NOMO-1 (cell line): ENCODE data around the gene ST6GALNAC3.
"Not testable (repeated sequence)": the region's sequence is repeated elsewhere in the genome, so short reads cannot be mapped to it uniquely, and the experiment has no call there.

Source experiments
- DNase-seq, 2 experiments: peaks; one replicate each; lab custom pipeline; 2025; ENCODE audit not compliant: unreplicated experiment in 2 of 2; lab: John Stamatoyannopoulos, UW

The ST6GALNAC3 gene

GRCh38 chr1:76070538-76070937, 4.0 kb upstream of the ST6GALNAC3 start:
- DNase-seq = no peak

GRCh38 chr1:76073481-76073880, 1.1 kb upstream of the ST6GALNAC3 start:
- no peak for DNase-seq

GRCh38 chr1:76075188-76075489, 593 bp downstream of the ST6GALNAC3 start:
- DNase-seq = no peak

- DNase-seq = peak; percentile 87 to 98
These were observed 1.3 kb downstream of the ST6GALNAC3 start for GRCh38 chr1:76075877-76076276.

GRCh38 chr1:76079475-76080227, 5.1 kb downstream of the ST6GALNAC3 start:
- DNase-seq = no peak

GRCh38 chr1:76080552-76081079, 6.1 kb downstream of the ST6GALNAC3 start:
- no peak for DNase-seq

GRCh38 chr1:76082062-76082461, 7.5 kb downstream of the ST6GALNAC3 start:
- no peak for DNase-seq

- peak; percentile 41 to 71 for DNase-seq
These were observed 8.6 kb downstream of the ST6GALNAC3 start for GRCh38 chr1:76083189-76083588.

- DNase-seq = no peak
These were observed 9.6 kb downstream of the ST6GALNAC3 start for GRCh38 chr1:76084029-76084627.

GRCh38 chr1:76084685-76085084, 10.1 kb downstream of the ST6GALNAC3 start:
- no peak for DNase-seq

- no peak for DNase-seq
These were observed 11.6 kb downstream of the ST6GALNAC3 start for GRCh38 chr1:76086109-76086508.

- no peak for DNase-seq
These were observed 12.1 kb downstream of the ST6GALNAC3 start for GRCh38 chr1:76086597-76086996.

GRCh38 chr1:76090283-76091203, 16.0 kb downstream of the ST6GALNAC3 start:
- peak in 1 of 2 experiments; percentile 4 for DNase-seq

- no peak for DNase-seq
These were observed 18.3 kb downstream of the ST6GALNAC3 start for GRCh38 chr1:76092812-76093211.

GRCh38 chr1:76093522-76094312, 19.2 kb downstream of the ST6GALNAC3 start:
- no peak for DNase-seq

GRCh38 chr1:76095802-76096201, 21.3 kb downstream of the ST6GALNAC3 start:
- DNase-seq = no peak

GRCh38 chr1:76097064-76097463, 22.5 kb downstream of the ST6GALNAC3 start:
- not testable (repeated sequence) for DNase-seq

GRCh38 chr1:76098845-76099244, 24.3 kb downstream of the ST6GALNAC3 start:
- DNase-seq = no peak

GRCh38 chr1:76101548-76101947, 27.0 kb downstream of the ST6GALNAC3 start:
- no peak for DNase-seq

GRCh38 chr1:76102046-76102445, 27.5 kb downstream of the ST6GALNAC3 start:
- no peak for DNase-seq
